Muscle of arm (tissue), 12 donors: ENCODE measurements around the gene UBE2D4. TPM values are rescaled to one million over a fixed set of nuclear protein-coding genes. Genes with fewer than 3 reads are reported as not detected.

Source experiments
- polyA plus RNA-seq, 12 donors: library from polyadenylated mRNA; unstranded; fragments of 120-200 nt; gene quantifications; one replicate each; pipeline ENCODE4 v1.2.1, GENCODE V29; 2013; ENCODE audit not compliant: insufficient read length in 12 of 12

Gene UBE2D4
- polyA plus RNA-seq, 12 donors = 10.9 to 22.6 (median 21.0) TPM; not detected in 1

Other genes starting within 250 kb of the UBE2D4 start
- gene COA1, start 196.9 kb upstream of the UBE2D4 start, polyA plus RNA-seq = 10 to 100 TPM in 11 of 12 donors, not detected in 1; 22.0 to 53.2 (median 39.3) TPM
- gene BLVRA, start 167.8 kb upstream of the UBE2D4 start, polyA plus RNA-seq = 10 to 100 TPM in 11 of 12 donors, not detected in 1; 21.8 to 37.2 (median 33.6) TPM
- 10 to 100 TPM in 11 of 12 donors, not detected in 1; 50.0 to 76.9 (median 65.3) TPM for gene MRPS24, start 56.9 kb upstream of the UBE2D4 start, polyA plus RNA-seq
- 10 to 100 TPM in 11 of 12 donors, not detected in 1; 16.9 to 40.2 (median 20.6) TPM for gene URGCP, start 19.8 kb upstream of the UBE2D4 start, polyA plus RNA-seq
- 1 to 10 TPM in 5 of 12 donors, under 1 TPM in 5, not detected in 2; 0.15 to 4.1 (median 1.1) TPM for gene SPDYE1, start 71.5 kb downstream of the UBE2D4 start, polyA plus RNA-seq
- 10 to 100 TPM in 11 of 12 donors, not detected in 1; 33.9 to 58.7 (median 39.9) TPM for gene DBNL, start 118.3 kb downstream of the UBE2D4 start, polyA plus RNA-seq
- 100 to 1,000 TPM in 10 of 12 donors, 10 to 100 TPM in 1, not detected in 1; 73.0 to 343 (median 210) TPM for gene PGAM2, start 139.1 kb downstream of the UBE2D4 start, polyA plus RNA-seq
- 10 to 100 TPM in 10 of 12 donors, 1 to 10 TPM in 1, not detected in 1; 9.5 to 18.6 (median 14.4) TPM for gene POLM, start 156.1 kb downstream of the UBE2D4 start, polyA plus RNA-seq
- gene AEBP1, start 177.9 kb downstream of the UBE2D4 start, polyA plus RNA-seq = 100 to 1,000 TPM in 5 of 12 donors, 10 to 100 TPM in 6, not detected in 1; 57.6 to 145 (median 93.5) TPM
- 100 to 1,000 TPM in 1 of 12 donors, 10 to 100 TPM in 10, not detected in 1; 64.4 to 126 (median 78.2) TPM for gene POLD2, start 197.1 kb downstream of the UBE2D4 start, polyA plus RNA-seq
- 1 to 10 TPM in 10 of 12 donors, not detected in 2; 1.6 to 7.7 (median 3.9) TPM for gene MYL7, start 214.9 kb downstream of the UBE2D4 start, polyA plus RNA-seq